Measurements from ENCODE around the gene THOC6.

Gene THOC6

DNA sequence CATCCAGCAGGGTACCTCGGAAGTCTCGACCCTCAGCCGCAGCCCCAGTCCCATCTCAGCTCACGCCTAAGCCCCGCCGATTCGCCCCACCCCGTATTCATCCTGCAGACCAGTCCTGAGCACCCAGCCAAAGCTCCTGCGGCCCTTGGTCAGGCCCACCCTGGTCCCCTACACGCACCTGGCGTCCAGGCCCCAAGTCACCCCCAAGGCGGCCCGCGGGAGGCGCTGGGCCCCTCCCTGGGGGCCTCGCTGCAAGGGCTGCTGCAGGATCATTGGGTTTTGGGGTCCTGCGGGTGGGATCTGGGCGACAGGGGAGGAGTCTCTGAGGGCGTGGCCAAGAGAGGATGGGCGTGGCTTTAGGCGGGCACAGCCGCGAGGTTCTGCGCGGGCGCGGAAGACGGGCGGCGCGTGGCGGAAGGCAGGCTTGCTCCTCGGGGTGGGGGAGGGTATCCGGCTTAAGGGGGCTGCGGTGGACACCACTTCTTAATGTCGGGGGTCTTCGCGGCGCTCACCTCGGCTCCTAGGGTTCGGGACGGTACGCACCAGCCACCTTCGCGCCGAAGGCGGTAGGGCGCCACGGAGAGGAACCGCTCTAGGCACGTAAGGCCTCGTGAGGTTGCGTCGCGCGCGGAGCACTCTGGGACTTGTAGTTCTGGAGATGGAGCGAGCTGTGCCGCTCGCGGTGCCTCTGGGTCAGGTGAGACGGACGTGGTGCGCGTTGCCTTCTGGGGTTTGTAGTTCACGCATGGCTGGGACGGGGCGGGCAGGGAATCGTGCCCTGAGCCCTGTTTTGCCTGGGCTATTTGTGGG is at the start of gene THOC6, which contains the start of gene HCFC1R1:
THOC6 (plus strand) TSS at position 367 of the 810 bp plus-strand sequence; CDS start at position 659, 292 bp downstream.
HCFC1R1 (minus strand) TSS at position 274 of the 810 bp plus-strand sequence; CDS start at position 273, 1 bp downstream.
- no peaks in the 10 kb centered on the region for H3K9me3 ChIP-seq (replicated peaks; ENCODE audit: insufficient read depth, low read length)
- peak within 1 kb of the TSS; percentile 74 for H3K4me2 ChIP-seq (ENCODE audit: low read depth, low read length)
- H3F3A ChIP-seq (ENCODE audit: insufficient read depth, low read length) = 0 out of 2 replicates have a peak, but pooled peaks cover 14% of the 10 kb centered on the region
- H3K27me3 ChIP-seq (replicated peaks; ENCODE audit: insufficient read depth, low read length) = peaks cover 16% of the 10 kb centered on the region
- H3K79me2 ChIP-seq (ENCODE audit: low read length) = no peaks in the 10 kb centered on the region
- no peaks in the 10 kb centered on the region for H3K9me2 ChIP-seq (replicated peaks; ENCODE audit: insufficient read depth, low read length)
- TF ChIP-seq EZH2phosphoT487 (IDR thresholded peaks at IDR 0.05; ENCODE audit: low read length) (no peak), EZH2 (optimal IDR thresholded peaks at IDR 0.05; ENCODE audit: low read depth, low read length) (no peak)
- TF ChIP-seq, protein P1, sequence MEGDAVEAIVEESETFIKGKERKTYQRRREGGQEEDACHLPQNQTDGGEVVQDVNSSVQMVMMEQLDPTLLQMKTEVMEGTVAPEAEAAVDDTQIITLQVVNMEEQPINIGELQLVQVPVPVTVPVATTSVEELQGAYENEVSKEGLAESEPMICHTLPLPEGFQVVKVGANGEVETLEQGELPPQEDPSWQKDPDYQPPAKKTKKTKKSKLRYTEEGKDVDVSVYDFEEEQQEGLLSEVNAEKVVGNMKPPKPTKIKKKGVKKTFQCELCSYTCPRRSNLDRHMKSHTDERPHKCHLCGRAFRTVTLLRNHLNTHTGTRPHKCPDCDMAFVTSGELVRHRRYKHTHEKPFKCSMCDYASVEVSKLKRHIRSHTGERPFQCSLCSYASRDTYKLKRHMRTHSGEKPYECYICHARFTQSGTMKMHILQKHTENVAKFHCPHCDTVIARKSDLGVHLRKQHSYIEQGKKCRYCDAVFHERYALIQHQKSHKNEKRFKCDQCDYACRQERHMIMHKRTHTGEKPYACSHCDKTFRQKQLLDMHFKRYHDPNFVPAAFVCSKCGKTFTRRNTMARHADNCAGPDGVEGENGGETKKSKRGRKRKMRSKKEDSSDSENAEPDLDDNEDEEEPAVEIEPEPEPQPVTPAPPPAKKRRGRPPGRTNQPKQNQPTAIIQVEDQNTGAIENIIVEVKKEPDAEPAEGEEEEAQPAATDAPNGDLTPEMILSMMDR (IDR thresholded peaks at IDR 0.05; ENCODE audit: low read length) = no peak
- H3K27ac ChIP-seq (ENCODE audit: low read length) = peak within 1 kb of the TSS; percentile 60; the same call in 1 of the 2 replicates
- DNase-seq = peak; percentile 99
- H4K20me1 ChIP-seq (ENCODE audit: insufficient read depth, low read length) = no peaks in the 10 kb centered on the region
- peak within 1 kb of the TSS; percentile 82 for H3K9ac ChIP-seq (ENCODE audit: low read length)
- H3K36me3 ChIP-seq (replicated peaks; ENCODE audit: insufficient read depth, low read length) = no peaks in the 10 kb centered on the region
- H3K4me3 ChIP-seq (ENCODE audit: low read length) = peak within 1 kb of the TSS; percentile 78
- peak within 1 kb of the TSS; percentile 86 for H2AFZ ChIP-seq (ENCODE audit: low read length)
- peaks cover 8% of the 10 kb centered on the region for H3K4me1 ChIP-seq (ENCODE audit: low read length)

DNA sequence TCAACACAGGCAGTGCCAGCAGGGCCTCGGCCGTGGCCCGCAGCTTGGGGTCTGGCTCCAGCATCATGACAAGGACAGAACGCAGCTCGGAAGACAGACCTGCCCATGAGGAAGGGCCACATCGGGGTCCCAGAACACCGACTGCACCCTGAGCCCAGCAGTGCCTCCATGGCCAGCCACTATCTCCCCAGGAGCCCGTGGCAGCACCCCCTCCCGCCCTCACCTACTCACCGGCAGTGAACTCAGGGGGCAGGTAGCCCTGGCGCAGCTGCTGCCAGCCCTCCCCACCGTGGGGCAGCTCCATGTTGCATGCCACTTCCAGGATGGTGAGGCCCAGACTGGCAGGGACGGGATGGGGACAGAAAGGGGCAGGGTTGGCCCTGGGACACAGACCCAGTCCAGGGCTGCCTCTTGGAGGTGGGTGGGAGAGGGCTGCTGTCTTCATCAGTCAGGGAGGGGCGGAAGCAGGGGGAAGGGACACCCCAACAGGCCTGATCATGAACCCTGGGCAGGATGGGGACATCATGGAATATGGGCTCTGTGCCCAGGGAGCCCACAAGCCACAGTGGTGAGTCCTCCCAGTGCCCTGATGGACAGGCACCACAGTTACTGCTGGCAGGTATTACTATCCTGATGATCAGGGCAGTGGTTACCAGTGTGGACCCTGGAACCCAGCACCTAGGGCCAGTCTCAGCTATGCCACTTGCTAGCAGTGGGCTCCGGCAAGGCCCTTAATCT is 49.3 kb upstream of the THOC6 start:
- H3K27me3 ChIP-seq (replicated peaks; ENCODE audit: insufficient read depth, low read length) = no peaks in the 10 kb centered on the region
- H2AFZ ChIP-seq (ENCODE audit: low read length) = no peak overlapping the region
- no peak overlapping the region for H3K4me2 ChIP-seq (ENCODE audit: low read depth, low read length)
- no peak overlapping the region for H3K9ac ChIP-seq (ENCODE audit: low read length)
- peaks cover 52% of the 10 kb centered on the region for H3K79me2 ChIP-seq (ENCODE audit: low read length)
- no peaks in the 10 kb centered on the region for H3K4me1 ChIP-seq (ENCODE audit: low read length)
- peaks cover 19% of the 10 kb centered on the region for H3F3A ChIP-seq (ENCODE audit: insufficient read depth, low read length)
- no peaks in the 10 kb centered on the region for H4K20me1 ChIP-seq (ENCODE audit: insufficient read depth, low read length)
- no peaks in the 10 kb centered on the region; the same call in 1 of the 2 replicates for H3K36me3 ChIP-seq (replicated peaks; ENCODE audit: insufficient read depth, low read length)
- DNase-seq = no peak
- no peaks in the 10 kb centered on the region for H3K9me2 ChIP-seq (replicated peaks; ENCODE audit: insufficient read depth, low read length)
- no peaks in the 10 kb centered on the region for H3K9me3 ChIP-seq (replicated peaks; ENCODE audit: insufficient read depth, low read length)
- H3K27ac ChIP-seq (ENCODE audit: low read length) = no peak overlapping the region
- no peak overlapping the region for H3K4me3 ChIP-seq (ENCODE audit: low read length)
- TF ChIP-seq EZH2phosphoT487 (IDR thresholded peaks at IDR 0.05; ENCODE audit: low read length) = no peak
- no peak for TF ChIP-seq EZH2 (optimal IDR thresholded peaks at IDR 0.05; ENCODE audit: low read depth, low read length)
- TF ChIP-seq, protein P1 (IDR thresholded peaks at IDR 0.05; ENCODE audit: low read length) = no peak

DNA sequence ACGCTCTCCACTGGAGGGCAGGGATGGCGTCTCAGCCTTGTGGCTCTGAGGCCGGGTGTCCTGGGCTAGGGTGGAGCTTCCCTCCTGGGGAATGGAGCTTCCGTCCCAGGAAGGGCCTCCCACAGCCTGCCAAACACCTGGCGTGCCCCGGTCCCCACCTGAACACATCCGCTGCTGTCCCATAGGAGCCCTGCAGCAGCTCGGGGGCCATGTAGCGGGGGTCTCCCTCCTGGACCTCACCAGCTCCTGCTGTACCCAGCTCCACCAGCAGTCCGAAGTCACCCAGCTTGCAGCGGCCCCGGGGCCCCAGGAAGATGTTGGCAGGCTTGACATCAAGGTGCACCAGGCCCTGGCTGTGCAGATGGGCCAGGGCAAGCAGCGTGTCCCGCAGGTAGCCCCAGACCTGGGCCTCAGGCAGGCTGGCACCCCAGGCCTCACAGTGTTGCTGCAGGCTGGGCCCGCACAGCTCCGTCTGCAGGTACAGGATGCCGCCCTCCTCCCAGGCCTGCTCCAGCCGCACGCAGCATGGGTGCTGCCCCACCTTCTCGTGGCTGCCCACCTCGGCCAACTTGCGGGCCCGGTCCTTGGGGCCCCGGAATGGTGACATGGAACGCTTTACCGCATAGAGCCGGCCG is 48.6 kb upstream of the THOC6 start:
- no peaks in the 10 kb centered on the region for H3K9me3 ChIP-seq (replicated peaks; ENCODE audit: insufficient read depth, low read length)
- H3K36me3 ChIP-seq (replicated peaks; ENCODE audit: insufficient read depth, low read length) = no peaks in the 10 kb centered on the region; the same call in 1 of the 2 replicates
- no peaks in the 10 kb centered on the region for H3K4me1 ChIP-seq (ENCODE audit: low read length)
- no peaks in the 10 kb centered on the region for H4K20me1 ChIP-seq (ENCODE audit: insufficient read depth, low read length)
- H3K27me3 ChIP-seq (replicated peaks; ENCODE audit: insufficient read depth, low read length) = no peaks in the 10 kb centered on the region
- no peak overlapping the region for H3K9ac ChIP-seq (ENCODE audit: low read length)
- H3K79me2 ChIP-seq (ENCODE audit: low read length) = peaks cover 51% of the 10 kb centered on the region
- H3F3A ChIP-seq (ENCODE audit: insufficient read depth, low read length) = peaks cover 15% of the 10 kb centered on the region
- H3K4me2 ChIP-seq (ENCODE audit: low read depth, low read length) = no peak overlapping the region
- TF ChIP-seq, protein P1 (IDR thresholded peaks at IDR 0.05; ENCODE audit: low read length) = no peak
- TF ChIP-seq EZH2 (optimal IDR thresholded peaks at IDR 0.05; ENCODE audit: low read depth, low read length) = no peak
- no peak for TF ChIP-seq EZH2phosphoT487 (IDR thresholded peaks at IDR 0.05; ENCODE audit: low read length)
- H3K4me3 ChIP-seq (ENCODE audit: low read length) = no peak overlapping the region
- no peak overlapping the region for H3K27ac ChIP-seq (ENCODE audit: low read length)
- H2AFZ ChIP-seq (ENCODE audit: low read length) = no peak overlapping the region
- DNase-seq = no peak
- no peaks in the 10 kb centered on the region for H3K9me2 ChIP-seq (replicated peaks; ENCODE audit: insufficient read depth, low read length)
